HG02798 (cell line): ENCODE results near the gene SFTPB.
"Not testable (repeated sequence)": the region's sequence is repeated elsewhere in the genome, so short reads cannot be mapped to it uniquely, and the experiment has no call there.

Source experiments
- ATAC-seq: cut with Tn5 transposase; IDR thresholded peaks from one replicate; pipeline ENCODE4 v1.9.1; 2021; ENCODE audit warnings: mild to moderate bottlenecking; ENCODE audit not compliant: unreplicated experiment, poor library complexity

The SFTPB gene

GRCh38 chr2:85619617-85620016 lies 48.4 kb downstream of the SFTPB start:
- ATAC-seq: no peak

GRCh38 chr2:85617723-85618122 lies 50.3 kb downstream of the SFTPB start:
- ATAC-seq: not testable (repeated sequence)

GRCh38 chr2:85615413-85615728 lies 52.6 kb downstream of the SFTPB start:
- no peak for ATAC-seq

GRCh38 chr2:85614757-85615156 lies 53.2 kb downstream of the SFTPB start:
- ATAC-seq: not testable (repeated sequence)

- no peak for ATAC-seq
Observed at GRCh38 chr2:85613717-85614515, 54.1 kb downstream of the SFTPB start.

- peak; percentile 79 for ATAC-seq
Observed at GRCh38 chr2:85611705-85612587, 56.1 kb downstream of the SFTPB start, which contains the start of gene C2orf68. Gene C2orf68 (minus strand): TSS chr2:85612066. CDS start chr2:85611984, 82 bp downstream.

- no peak for ATAC-seq
Observed at GRCh38 chr2:85611217-85611704, 56.7 kb downstream of the SFTPB start.
